ENCODE results near the gene TAGLN. TPM values are rescaled to one million over a fixed set of nuclear protein-coding genes. Genes with fewer than 3 reads are reported as not detected.

TAGLN gene
- total RNA-seq, 1 experiment from 2014 or later, result 11.0 TPM

GRCh38 chr11:117222991-117223740 lies 24.0 kb downstream of the TAGLN start:
- no TSS peak for BruUV-seq (replicated peaks)
- Histone ChIP-seq H3K9me3 (ENCODE audit: insufficient read depth, low read depth) (no peaks in the 10 kb centered on the region), H4K20me1 (ENCODE audit: insufficient read depth) (peaks cover 3% of the 10 kb centered on the region; the same call in 1 of the 2 replicates), H2AFZ (no peak overlapping the region), H3K79me2 (ENCODE audit: low read depth) (no peaks in the 10 kb centered on the region), H3K9me2 (ENCODE audit: insufficient read depth) (no peaks in the 10 kb centered on the region), H3K27me3 (ENCODE audit: insufficient read depth, low read depth) (no peaks in the 10 kb centered on the region), H3K36me3 (ENCODE audit: low read depth) (peaks cover 17% of the 10 kb centered on the region), H3K27ac (no peak overlapping the region), H3K4me1 (replicated peaks; ENCODE audit: insufficient read depth) (peaks cover 14% of the 10 kb centered on the region), H3K4me3 (no peak overlapping the region), H3K4me2 (no peak overlapping the region), H3F3A (ENCODE audit: insufficient read depth, low read depth) (peaks cover 6% of the 10 kb centered on the region; the same call in 1 of the 2 replicates)
- ChIA-PET POLR2A (ENCODE audit: unreplicated experiment) (no interaction called here), CTCF (interaction anchor here (1.9 kb wide), 1 partner anchor 45 kb away, joined by 5 read pairs; the partner anchor contains the start of gene SIDT2)
- no peak for DNase-seq
- TF ChIP-seq EZH2 (IDR thresholded peaks at IDR 0.05; ENCODE audit: low read depth) (no peak), CTCF (conservative IDR thresholded peaks at IDR 0.05) (no peak)
- intact Hi-C loops (cut with micrococcal nuclease; ENCODE audit: unreplicated experiment), result no loop called here

DNA sequence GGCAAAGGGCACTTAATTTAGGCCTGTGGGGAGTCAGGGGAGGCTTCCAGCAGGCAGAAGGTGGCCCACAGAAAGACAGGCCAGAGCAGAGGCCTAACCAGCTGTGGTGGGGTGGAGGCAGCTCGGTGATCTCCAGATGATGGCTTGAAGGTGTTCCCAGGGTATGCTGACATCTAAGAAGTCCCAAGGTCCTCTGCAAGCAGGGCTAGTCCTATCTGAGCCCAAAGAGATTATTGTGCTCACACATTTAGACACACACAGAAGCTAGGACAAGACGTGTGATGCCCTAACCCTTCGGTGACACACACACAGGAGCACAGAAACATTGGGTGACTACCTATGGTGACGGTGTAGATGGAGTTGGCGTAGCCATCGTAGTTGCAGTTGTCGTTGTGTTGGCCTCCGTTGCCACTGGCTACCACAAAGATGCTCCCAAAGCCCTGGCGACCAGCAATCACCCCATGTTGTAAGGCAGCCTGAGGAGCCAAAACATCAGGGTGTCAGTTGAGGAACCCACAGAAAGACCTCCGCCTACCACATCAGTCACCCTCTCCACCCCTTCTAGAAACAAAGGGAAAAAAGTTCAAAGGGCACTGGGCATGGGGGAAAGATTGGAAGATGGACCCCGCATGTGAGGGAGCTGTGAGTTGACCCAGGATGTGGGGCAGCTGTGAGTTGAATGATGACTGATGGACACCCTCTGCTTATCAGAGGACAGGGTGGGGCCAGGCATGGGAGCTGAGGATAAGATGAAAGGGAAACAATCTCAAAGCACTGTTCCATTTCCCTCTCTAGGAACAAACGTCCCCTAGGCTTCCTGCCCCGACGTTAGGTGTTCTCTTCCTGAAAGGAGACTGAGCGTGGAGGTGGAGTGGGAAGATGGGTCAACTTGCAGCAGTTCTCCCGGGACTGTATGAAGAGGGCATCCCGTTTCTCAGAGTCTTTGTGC lies 24.8 kb downstream of the TAGLN start:
- no peaks in the 10 kb centered on the region for H3K9me3 ChIP-seq (ENCODE audit: insufficient read depth, low read depth)
- no peak overlapping the region for H3K27ac ChIP-seq
- peaks cover 16% of the 10 kb centered on the region for H3K36me3 ChIP-seq (ENCODE audit: low read depth)
- DNase-seq, result no peak
- ChIA-PET POLR2A (ENCODE audit: unreplicated experiment) (no interaction called here), CTCF (no interaction called here)
- peaks cover 3% of the 10 kb centered on the region; the same call in 1 of the 2 replicates for H4K20me1 ChIP-seq (ENCODE audit: insufficient read depth)
- H3F3A ChIP-seq (ENCODE audit: insufficient read depth, low read depth), result peaks cover 6% of the 10 kb centered on the region; the same call in 1 of the 2 replicates
- intact Hi-C loops (cut with micrococcal nuclease; ENCODE audit: unreplicated experiment), result no loop called here
- TF ChIP-seq EZH2 (IDR thresholded peaks at IDR 0.05; ENCODE audit: low read depth) (no peak), CTCF (conservative IDR thresholded peaks at IDR 0.05) (no peak)
- no peak overlapping the region for H3K4me2 ChIP-seq
- no peaks in the 10 kb centered on the region for H3K9me2 ChIP-seq (ENCODE audit: insufficient read depth)
- no peaks in the 10 kb centered on the region for H3K79me2 ChIP-seq (ENCODE audit: low read depth)
- no peak overlapping the region for H2AFZ ChIP-seq
- BruUV-seq (replicated peaks), result no TSS peak
- H3K27me3 ChIP-seq (ENCODE audit: insufficient read depth, low read depth), result no peaks in the 10 kb centered on the region
- no peak overlapping the region for H3K4me3 ChIP-seq
- H3K4me1 ChIP-seq (replicated peaks; ENCODE audit: insufficient read depth), result peaks cover 14% of the 10 kb centered on the region

DNA sequence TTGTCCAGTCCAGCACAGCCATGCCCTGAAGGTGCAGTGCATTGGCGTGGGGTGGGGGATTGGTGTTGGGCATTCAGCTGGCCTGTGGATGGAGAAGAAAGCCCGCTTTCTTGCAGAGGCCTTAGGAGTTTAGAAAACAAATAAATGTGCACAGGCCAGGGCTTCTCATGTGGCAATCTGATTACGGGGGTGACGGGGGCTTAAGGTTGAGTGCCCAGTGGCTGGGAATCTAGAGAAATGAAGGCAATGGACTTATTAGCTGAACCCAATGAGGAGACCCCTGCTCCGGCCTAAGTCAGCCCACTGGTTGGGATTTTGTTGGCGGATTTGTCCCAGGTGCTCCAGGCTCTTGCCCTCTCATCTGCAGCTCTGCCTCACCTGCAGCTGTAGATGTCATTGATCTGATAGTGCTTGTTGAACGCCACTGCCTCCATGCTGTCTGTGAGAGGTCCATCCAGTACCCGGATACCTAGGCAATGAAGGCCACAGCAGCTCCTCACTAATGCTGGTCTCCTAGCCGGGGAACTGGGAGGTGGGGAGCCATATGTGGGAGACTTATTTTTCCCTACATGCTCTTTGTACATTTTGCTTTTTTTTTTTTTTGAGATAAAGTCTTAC lies 26.5 kb downstream of the TAGLN start:
- H3K4me3 ChIP-seq, result no peak overlapping the region
- peaks cover 16% of the 10 kb centered on the region for H3K36me3 ChIP-seq (ENCODE audit: low read depth)
- ChIA-PET CTCF (interaction anchor here (0.6 to 0.7 kb wide), 2 partner anchors 92 to 390 kb away, joined by 4 read pairs; no protein-coding TSS in a partner anchor), POLR2A (ENCODE audit: unreplicated experiment) (no interaction called here)
- no peaks in the 10 kb centered on the region for H3K27me3 ChIP-seq (ENCODE audit: insufficient read depth, low read depth)
- intact Hi-C loops (cut with micrococcal nuclease; ENCODE audit: unreplicated experiment), result loop anchor here (1.0 to 2.0 kb wide), 4 partner anchors 119 to 493 kb away; no protein-coding TSS in a partner anchor
- peaks cover 6% of the 10 kb centered on the region; the same call in 1 of the 2 replicates for H3F3A ChIP-seq (ENCODE audit: insufficient read depth, low read depth)
- peaks cover 20% of the 10 kb centered on the region for H3K4me1 ChIP-seq (replicated peaks; ENCODE audit: insufficient read depth)
- no peak overlapping the region for H2AFZ ChIP-seq
- no peaks in the 10 kb centered on the region for H3K9me2 ChIP-seq (ENCODE audit: insufficient read depth)
- no peak for TF ChIP-seq EZH2 (IDR thresholded peaks at IDR 0.05; ENCODE audit: low read depth)
- no peak for TF ChIP-seq CTCF (conservative IDR thresholded peaks at IDR 0.05)
- no peak overlapping the region for H3K4me2 ChIP-seq
- DNase-seq, result no peak
- no TSS peak for BruUV-seq (replicated peaks)
- H3K27ac ChIP-seq, result no peak overlapping the region
- peaks cover 6% of the 10 kb centered on the region; the same call in 1 of the 2 replicates for H4K20me1 ChIP-seq (ENCODE audit: insufficient read depth)
- peaks cover 14% of the 10 kb centered on the region for H3K79me2 ChIP-seq (ENCODE audit: low read depth)
- no peaks in the 10 kb centered on the region for H3K9me3 ChIP-seq (ENCODE audit: insufficient read depth, low read depth)
